Uterus (tissue), 2 donors: ENCODE results near the gene LTBP2.

Experiments
- CTCF ChIP-seq, 4 experiments: fragments of 200-600 bp in 2 of 4; fragments of 450-650 bp in 2 of 4; sonication (generic) in 2 of 4; IDR thresholded peaks; one replicate each; pipeline ENCODE4 v1.5.1; 2016 to 2019; ENCODE audit warnings: antibody characterized with exemption in 4 of 4, mild to moderate bottlenecking in 2 of 4, moderate library complexity in 1 of 4
- POLR2A ChIP-seq, 2 donors: fragments of 450-650 bp; IDR thresholded peaks; one replicate each; pipeline ENCODE4 v1.6.1; 2016; ENCODE audit warnings: antibody characterized with exemption in 2 of 2, mild to moderate bottlenecking in 1 of 2, moderate library complexity in 1 of 2

GRCh38 chr14:74562515-74563232 lies 49.4 kb downstream of the LTBP2 start:
- TF ChIP-seq CTCF (IDR thresholded peaks at IDR 0.05) = no peak
- no peak for TF ChIP-seq POLR2A (IDR thresholded peaks at IDR 0.05)
